GM10847 (cell line): ENCODE data around the gene CYP11A1.

ENCODE experiments used
- POLR2A ChIP-seq: IDR thresholded peaks from 2 replicates; pipeline ENCODE4 v1.6.1; 2011; ENCODE audit not compliant: insufficient read length; ENCODE audit errors: extremely low read depth

CYP11A1 gene

DNA sequence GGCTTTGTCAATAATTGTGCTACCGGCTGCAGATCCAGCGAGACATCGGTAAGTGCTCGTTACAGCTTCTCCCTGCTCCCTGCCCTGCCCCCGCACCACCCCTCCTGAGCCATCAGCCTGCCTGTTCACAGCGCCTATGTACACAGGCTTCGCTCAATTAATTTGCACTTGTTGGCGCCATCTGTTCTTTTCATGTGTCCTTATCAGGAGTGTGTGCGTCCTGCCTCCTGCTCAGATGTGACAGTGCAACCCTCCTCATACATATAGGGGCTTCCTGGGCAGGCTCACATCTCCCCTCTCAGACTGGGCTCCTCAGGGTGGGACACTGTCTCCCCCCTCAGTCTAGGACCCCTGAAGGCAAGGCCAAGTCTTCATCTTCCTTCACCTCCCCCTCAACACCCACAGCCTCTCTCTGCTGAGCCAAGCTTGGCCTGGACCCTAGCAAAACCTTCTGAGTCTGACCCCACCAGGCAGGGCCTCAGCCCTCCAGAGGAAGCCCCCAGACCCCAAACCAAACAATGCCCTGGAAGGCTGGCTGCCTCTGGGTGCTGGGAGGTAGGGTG, 54.9 kb downstream of the CYP11A1 start:
- TF ChIP-seq POLR2A = no peak

DNA sequence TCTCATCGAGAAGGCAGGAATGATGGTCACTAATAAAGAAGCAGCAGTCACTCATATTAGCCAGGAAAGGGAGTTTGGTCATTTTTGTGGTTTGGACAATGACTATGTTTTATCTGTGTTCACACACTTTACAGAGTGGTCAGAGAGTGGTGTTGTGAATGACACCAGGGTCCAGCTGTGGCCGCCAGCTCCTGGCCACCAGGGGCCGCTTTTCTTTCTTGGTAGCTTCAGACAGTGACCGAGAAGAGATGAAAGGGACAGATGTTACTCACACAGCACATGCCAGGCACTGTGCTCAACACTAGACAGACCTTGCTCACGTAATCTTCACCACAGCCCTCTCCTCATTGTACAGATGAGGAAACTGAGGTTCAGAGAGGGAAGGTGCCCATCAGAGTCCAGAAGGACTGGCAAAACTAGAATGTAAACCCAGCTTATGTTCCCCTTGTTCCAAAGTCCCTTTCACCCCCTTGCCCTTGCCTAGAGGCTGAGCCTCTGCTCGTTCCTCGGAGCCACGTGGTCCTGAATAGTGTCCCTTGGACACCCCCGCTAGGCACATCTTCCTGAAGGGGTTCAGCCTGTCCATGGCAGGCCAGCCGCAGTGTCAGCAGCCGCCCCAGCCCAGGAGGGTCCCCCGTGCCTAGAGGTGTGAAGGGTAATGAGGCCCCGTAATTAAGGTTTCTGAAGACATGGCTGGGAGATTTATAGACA, 55.6 kb downstream of the CYP11A1 start:
- TF ChIP-seq POLR2A = no peak

DNA sequence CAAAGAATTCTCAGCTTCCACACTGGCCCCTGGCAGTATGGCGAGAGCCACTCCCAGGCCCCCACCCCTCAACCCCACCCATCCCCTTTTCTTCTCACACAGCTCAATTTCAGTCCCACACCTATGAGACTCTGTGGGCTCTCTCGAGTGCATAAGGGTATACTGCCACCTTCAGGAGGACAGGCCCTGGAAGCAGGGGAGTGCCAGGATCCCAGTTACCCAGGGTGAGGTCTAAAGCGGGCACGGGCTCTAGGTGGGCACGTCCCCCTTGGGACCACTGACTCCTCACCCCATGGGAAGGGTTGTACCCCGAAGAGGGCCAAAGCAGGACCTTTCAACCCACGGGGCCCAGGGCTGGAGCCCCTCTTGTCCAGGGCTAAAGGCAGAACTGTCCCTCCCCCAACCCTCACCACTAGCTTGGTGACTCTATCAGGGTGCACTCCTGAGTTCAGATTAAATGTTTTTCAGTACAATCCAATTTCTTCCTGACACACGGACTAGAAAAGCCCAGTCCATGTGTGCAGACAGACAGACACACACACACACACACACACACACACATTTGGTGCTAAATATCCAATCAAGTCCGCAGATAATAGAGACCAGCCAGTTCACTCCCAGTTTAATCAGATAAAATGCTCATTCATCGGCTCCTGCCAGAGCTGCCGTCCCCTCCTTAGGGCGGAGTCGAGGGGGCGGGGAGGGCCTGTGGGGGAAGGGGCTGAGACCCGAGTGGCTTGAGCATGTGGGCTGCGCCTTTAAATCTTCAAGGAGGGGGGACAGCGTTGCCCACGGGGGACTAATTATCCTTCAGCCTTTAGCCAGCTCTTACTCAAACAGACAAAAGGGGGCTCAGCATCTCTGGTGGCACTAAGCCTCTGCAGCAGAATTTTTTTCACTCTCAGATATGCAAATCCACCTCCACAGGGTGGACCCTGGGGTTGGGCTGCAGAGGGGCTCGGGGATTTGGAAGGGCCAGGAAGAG, 59.3 kb downstream of the CYP11A1 start:
- TF ChIP-seq POLR2A = no peak

DNA sequence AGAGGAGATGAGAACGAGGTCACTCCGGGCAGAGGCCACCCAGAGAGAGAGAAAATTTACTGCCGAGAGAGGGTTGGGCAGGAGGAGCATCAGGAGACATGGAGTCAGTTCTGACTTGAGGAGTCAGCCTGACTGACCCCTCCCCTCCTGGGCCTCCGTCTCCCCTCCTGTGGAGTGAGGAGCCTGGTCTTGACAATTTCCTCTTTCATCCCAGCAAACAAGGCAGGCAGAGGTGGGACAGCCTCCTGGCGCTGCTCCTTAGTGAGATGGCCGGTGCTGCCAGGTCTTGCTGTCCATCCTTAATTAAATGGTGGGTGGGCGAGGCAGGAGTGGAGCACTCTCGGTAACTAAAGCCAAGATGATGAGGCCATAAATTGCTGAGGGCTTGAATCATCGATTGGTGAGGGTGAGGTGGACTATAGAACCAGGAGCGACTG, 60.6 kb downstream of the CYP11A1 start:
- TF ChIP-seq POLR2A = no peak

DNA sequence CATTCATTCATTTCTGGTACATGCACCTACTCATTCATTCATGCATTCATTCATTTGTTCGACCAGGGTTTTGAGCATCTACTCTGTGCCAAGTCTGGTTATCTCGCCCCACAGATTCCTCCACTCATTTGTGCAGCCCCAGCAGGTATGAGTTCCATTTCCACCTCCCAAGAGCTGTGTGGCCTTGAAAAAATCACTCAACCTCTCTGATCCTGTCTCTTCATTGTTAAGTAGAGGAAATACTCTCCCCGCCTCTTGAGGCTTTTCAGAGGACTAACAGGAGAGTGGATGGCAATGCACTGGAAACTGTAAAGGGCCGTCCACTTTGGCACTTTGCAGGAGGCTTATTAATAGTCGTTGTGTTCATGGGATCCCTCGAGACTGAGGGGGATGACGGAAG, 61.8 kb downstream of the CYP11A1 start:
- TF ChIP-seq POLR2A = no peak

DNA sequence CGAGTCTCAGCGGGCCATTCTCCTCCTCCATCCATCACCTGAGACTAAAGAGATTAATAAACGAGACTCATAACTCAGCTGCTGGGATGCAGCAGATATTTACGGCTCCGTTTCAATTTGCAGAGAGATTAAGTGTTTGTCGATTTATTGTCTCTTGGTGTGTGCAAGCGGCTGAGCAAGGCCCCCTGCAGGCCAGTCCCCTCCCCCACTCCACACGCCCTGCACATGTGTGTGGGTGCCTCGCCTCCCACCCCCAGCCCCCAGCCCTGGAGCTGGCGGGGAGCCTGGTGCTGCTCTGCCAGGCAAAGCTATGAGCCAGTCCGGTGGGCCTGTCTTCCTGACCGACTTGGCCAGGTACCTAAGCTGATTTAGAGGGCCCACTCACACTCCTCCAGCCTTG, 63.0 kb downstream of the CYP11A1 start:
- no peak for TF ChIP-seq POLR2A

DNA sequence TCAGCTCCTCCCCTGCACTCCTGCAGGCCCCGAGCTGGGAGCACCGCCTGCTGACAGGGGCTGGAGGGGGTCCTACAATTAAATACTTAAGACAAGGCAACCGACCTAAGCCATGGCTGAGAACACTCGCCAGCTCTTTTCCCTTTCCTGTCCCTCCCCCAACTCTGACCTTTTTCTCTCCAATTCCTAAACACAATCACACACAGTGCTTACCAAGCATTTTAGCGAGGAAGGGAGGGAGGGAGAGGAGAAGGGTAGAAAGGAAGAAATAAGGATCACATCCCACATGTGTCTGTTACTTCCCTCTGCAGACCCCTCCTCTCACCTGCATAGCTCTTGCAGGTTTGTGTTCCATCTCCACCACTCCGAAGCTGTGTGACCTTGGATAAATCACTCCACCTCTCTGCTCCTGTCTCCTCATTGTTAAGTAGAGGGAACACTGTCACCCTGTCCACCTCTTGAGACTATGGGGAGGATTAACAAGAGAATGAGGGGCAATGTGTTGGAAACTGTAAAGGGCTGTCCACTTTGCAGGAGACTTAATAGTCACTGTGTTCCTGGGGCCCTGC, 63.6 kb downstream of the CYP11A1 start:
- no peak for TF ChIP-seq POLR2A

DNA sequence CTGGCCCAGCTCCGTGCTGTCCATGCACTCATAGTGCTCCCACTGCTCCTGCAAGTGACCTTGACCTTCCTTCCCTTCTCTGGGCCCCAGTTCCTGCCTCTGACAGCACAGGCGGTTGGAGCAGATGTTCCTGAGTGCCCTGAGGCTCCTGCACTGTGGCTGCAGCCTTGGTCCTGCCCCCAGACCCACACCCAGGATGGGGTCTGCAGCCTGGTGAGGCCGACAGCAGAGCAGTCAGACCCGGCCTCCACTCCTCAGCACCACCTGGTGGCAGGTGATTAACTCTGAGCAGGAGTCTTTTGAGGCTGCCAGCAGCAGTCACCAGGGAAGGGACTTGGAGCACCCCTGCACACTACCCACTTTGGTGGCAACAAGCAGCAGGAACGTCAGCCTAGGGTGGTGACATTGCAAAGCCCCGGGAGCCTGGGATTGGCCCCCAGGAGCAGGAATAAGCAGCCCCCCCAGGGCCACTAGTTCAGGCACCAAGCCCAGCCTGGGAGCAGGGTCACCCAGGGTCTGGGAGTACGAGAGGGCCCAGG, 64.6 kb downstream of the CYP11A1 start:
- no peak for TF ChIP-seq POLR2A

DNA sequence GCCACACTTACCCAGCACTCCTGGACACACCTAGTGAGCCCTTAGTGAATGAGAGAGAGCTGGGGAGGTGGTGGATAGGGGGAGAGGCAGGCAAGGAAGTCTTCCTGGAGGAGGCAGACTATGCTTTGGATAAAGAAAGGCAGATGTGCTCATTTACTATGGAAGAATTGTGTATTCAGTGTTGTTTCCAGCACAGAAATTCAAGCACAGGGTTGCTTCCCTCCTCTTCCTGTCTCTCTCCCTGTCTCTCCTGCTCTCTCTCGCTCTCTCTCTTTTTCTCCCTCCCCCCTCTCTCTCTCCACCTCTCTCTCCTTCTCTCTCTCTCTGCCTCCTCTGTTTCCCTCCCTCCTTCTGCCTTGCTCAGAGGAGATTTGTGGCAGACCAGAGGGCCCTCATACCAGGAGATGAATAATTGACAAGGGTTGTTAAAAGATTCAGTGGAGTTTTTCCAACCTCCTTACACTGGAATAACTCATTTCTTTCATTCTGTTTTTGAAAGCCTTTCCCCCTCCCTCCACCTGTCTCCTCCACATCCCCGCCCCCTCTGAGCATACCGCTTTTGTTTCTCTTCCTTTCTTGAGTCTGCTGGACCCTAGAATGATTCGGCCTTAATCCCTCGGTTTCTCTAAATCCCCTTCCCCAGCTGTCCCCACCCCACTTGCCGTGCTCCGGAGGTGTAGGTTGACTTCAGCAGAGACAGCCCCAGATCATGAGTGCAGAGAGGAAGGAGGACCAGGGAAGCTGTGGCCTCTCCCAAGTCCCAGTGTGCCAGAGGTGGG, 65.7 kb downstream of the CYP11A1 start:
- no peak for TF ChIP-seq POLR2A

DNA sequence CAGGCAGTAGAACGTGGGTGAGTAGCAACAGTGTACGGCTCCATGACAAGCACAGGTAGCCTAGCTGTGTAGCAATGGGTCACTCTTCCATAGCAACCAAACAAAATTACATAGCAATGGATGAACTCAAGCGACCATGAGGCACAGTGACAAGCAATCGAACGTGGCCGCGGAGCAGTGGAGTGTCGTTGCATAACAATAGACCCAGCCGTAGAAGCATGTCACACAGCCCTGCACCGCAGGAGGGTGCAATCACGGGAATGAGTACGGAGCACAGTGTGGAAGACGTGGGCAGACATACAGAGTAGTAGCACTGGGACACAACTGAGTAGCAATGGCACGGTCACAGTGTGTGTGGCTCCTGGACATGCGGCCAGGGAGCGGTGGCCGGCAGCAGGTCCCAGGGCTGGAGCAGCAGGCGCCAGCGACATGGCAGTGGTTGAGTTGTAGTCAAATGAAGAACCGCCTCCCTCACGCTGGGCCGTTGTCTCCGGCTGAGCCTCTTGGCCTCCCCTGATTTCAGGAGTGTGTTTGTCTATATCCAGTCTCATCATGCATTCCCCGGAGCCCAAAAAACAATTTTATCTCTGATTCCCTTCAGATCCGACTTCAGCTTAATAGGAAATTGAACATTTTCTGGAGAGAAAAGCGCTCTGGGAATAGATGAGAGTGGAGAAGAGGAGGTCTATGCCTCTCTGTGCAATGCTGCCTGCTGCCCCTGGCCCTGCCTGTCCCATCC, 67.2 kb downstream of the CYP11A1 start:
- no peak for TF ChIP-seq POLR2A

DNA sequence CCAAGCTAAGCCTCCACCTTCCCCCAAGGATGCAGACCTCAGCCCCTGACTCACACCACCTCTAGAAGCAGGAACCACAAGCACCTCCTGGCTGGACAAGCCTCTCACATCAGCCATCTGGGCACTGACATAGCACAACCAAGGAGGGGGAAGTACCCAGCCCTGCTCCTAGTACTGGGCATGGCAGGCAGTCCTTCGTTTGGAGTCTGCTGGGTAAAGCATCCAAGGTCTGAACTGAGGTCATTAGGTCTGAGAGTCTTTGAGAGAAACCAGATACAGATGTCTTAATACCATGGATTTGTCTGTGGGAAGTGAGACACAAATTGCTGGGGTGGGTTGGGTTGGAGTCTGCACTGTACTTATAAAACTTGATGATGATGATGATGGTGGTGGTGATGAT, 69.6 kb downstream of the CYP11A1 start:
- TF ChIP-seq POLR2A = no peak

DNA sequence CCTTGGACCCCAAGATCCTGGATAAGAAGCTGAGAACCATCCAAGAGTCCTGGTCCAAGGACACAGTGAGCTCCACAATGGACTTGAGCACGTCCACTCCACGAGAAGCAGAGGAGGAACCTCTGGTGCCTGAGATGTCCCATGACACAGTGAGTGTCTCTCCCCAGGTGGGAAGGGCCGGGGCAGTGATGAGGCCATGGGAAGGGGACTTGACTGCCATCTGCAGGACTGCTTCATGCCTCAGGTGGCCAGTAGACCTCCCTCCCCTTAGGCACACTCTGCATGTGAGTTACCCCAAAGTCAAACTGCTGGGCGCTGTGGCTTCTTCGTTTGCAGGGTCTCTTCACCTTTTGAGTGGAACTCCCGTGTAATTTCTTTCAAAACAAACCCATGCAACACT, 71.6 kb downstream of the CYP11A1 start:
- TF ChIP-seq POLR2A = no peak

DNA sequence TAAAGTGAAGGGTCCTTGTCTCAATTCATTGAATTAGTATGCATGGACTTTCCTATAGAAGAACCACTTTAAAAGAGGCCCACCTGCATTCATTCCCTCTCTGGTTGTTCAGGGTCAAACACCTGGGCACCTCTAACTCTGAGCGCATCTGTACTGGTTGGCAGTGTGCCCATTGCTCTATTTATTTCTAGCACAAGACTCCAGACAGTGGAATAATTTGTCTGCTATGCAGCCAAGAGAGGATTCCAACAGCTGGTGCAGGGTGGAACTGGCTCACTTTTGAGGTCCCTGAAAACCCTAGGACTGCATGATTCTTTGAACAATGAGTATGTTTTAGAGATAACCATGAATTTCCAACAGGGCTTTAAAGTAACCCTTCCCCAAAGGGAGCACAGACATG, 73.4 kb downstream of the CYP11A1 start:
- TF ChIP-seq POLR2A = no peak
